Anterior cingulate cortex (tissue), 58 donors: Measurements from ENCODE around the gene TENM4.
A peak's percentile ranks its signal among the peaks of the same experiment; 100 is the strongest.

Experiments
- DNase-seq, 58 donors: peaks; one replicate each; lab custom pipeline; 2025; lab: John Stamatoyannopoulos, UW

Gene TENM4

GRCh38 chr11:79453617-79454016, 12.8 kb upstream of the TENM4 start:
- DNase-seq: no peak

GRCh38 chr11:79449040-79449439, 8.2 kb upstream of the TENM4 start:
- no peak for DNase-seq

DNA sequence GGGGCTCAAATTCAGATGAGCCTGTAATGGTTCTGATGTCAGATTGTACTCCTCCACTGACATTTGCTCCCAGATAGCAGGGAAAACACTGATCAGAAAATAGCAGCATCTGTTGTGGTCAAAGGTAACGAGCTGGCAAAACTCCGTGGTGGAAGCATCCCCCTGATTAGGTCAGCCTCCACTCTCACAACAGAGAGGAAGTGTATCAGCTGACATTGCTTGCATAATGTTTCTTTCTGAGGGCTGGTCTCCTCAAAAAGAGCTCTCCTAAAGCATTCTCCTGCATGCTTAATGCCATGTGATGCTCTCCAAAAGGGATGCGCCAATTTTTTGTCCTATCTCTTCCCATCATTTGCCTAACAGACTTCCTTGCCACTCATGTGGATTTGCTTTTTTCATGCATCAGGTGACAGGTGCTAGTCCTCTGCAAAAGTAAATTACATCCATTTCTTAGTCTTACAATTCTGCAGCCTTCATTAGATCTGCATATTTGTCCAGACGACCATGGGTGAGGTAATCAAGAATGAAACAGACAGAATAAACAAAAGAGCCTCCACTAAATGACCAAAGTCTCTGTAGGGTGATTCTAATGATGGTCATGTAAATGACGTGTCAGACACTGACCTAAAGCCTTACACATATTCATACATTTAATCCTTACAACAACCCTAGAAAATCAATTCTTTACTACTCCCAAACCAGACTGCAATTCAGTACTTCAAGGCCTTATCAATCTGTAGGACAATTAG, 6.4 kb upstream of the TENM4 start:
- DNase-seq: no peak

DNA sequence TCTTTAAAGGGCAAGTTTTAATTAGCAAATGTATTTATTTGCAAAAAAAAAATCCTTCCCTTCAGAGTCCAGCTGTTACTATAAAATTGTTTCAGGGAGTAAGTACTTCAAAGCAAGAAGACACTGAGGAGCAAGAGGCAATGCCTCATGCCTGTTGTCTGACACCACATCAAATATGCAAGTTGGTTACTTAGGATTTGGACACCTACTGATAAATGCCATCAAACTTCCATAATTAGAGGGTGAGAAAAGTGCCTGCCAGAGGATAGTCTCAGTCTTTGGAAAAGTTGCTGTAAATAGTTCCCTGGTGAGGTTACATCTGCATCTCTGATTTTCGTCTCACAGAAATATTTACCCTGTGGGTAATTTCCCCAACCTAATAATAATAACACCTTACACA, 4.1 kb upstream of the TENM4 start:
- DNase-seq: no peak

GRCh38 chr11:79441461-79441875, 638 bp upstream of the TENM4 start:
- peak in 15 of 58 donors; percentile 4 to 46 (median 18) for DNase-seq

DNA sequence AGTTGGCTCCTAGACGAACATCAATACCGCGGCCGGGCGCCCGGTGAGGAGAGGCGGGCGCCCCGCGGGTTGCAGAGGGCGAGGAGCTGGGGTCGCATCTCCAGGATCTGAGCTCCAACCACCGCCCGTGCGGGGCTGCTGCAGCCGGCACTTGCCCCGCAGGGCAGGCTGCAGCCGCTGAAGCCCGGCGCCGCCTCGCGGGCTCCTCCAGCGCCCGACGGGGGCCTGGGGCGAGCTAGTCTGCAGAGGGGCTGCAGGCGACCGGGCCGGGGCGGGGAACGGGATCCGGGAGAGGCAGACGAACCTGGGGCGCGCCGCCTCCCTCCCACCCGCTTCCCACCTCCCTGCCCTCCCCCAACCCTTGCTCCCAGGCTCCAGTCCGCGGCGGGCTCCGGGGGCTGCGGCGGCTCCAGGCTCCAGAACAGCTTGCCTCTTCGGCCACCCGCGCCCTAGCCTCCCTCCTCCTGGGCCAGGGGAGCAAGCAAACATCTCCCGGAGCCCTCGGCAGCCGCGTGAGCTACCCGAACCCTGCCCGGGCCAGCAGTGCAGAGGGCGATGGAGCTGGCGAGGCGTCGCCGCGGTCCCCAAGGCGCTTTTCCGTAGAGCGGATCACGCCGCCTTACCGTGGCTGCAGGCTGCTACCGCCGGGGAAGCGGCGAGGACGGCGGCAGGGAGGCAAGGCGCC, 802 bp downstream of the TENM4 start:
- peak in 36 of 58 donors; percentile 12 to 79 (median 50) for DNase-seq

DNA sequence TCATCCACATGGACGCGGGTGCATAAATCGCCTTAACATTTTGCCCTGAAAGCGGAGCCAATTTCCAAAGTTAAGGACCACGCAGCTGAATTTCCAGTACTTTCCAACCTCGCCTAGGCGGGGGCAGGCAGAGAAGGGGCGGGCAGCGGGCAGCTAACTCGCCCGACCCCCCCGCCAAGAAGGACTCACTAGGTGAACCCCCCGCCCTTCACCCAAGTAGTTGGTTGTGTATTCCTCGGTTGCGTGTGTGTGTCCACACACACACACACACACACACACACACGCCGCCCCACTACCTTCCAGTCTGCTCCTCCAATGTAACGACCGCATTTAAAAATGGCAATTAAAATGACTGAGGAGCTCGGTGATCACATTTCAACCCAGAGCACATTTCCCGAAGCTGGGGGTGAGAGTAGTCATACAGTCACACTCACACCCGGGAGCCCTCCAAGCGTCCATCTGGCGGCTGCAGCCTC, 1.4 kb downstream of the TENM4 start:
- peak in 8 of 58 donors; percentile 7 to 48 (median 29) for DNase-seq

GRCh38 chr11:79438631-79439409, 2.0 kb downstream of the TENM4 start:
- DNase-seq: peak in 39 of 58 donors; percentile 10 to 68 (median 34)

DNA sequence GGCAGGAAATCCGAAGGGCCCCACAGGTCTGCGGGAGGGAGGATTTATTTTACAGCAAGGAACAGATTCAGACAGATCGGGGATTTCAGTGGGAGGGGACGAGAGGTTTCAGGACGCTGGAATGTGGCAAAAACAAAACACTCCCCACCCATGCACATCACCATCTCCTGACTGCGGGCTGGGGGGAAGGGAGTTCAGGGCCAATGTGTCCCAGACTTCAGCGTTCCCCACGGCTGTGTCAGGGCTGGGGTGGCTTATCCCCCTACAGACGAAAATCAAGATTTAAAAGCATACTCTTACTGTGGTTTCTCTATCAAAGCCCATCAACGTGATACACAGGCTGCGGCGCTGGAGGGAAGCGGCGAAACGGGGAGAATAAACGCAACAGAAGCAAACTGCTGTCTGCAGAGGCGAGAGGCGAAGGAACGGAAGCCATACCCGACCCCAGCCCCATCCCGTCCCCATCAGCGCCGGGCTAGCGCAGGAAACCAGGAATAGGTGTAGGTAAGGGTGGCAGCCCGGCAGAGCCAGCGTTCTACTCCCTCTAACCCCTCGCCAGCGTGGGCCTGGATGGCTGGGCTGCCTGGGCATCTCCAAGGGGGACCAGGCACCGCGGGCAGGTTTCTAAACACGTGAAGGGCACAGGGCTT, 2.7 kb downstream of the TENM4 start:
- DNase-seq: peak in 14 of 58 donors; percentile 29 to 58 (median 50)

GRCh38 chr11:79437278-79437980, 3.4 kb downstream of the TENM4 start:
- peak in 26 of 58 donors; percentile 17 to 75 (median 46) for DNase-seq

- no peak for DNase-seq
Observed at GRCh38 chr11:79436919-79437277, 3.9 kb downstream of the TENM4 start.

DNA sequence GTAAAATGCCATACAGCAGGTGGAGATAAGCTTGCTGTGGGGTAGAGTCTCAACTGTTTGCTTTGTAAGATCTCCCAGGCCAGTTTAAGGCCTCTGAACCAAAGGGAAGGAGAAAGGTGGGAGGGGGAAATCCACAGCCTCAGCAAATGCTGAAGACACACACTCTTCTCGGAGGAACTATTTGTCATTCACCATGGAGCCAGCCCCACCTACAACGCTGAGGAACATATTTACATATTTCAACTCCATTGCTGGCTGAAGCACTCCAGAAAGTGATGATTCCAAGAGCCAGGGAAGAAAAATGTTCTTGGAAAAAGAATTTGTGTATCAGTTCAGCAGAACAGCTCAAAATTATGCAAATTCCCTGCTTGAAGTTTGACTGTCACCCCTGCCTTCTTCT, 6.5 kb downstream of the TENM4 start:
- peak in 2 of 58 donors; percentile 15 to 53 for DNase-seq

DNA sequence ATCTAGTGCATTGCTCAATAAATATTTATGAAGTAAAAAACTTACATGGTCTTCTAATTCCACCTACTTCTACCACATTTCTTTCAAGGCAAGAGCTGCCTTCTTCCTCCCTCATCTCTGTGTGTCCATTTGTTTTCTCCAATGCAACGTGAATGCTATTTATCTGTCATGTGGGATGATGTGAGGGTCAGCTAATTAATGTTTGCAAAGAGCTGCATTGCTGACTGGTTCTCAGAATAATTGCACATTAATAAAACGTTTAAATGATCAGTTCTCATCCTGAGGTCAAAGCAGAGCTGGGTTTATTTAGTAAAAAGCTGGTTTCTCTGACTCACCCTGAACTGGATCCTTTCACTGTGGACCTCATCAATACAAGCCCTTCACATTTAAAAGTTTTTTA, 8.7 kb downstream of the TENM4 start:
- no peak for DNase-seq

DNA sequence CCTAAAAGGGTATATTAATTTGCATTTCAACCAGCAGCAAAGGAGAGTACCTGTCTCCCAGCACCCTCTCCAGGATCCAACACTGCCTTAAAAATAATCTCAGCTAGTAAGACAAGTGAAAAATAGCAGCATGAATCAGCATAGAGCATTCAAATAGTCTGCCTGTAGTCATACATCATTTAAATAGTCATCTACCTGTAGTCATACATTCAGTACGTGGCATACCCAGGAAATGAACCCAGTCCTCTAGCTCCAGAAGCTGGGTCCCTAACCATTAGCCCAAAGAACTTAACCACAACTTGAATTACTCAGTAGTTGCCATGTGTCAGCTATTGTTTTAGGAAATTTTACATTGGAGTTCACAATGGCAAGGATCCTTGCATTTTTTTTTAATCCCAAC, 9.3 kb downstream of the TENM4 start:
- no peak for DNase-seq

GRCh38 chr11:79430280-79430679, 10.6 kb downstream of the TENM4 start:
- no peak for DNase-seq

GRCh38 chr11:79428406-79428805, 12.4 kb downstream of the TENM4 start:
- DNase-seq: peak in 5 of 58 donors; percentile 2 to 74 (median 22)

GRCh38 chr11:79427611-79428327, 13.1 kb downstream of the TENM4 start:
- DNase-seq: no peak

DNA sequence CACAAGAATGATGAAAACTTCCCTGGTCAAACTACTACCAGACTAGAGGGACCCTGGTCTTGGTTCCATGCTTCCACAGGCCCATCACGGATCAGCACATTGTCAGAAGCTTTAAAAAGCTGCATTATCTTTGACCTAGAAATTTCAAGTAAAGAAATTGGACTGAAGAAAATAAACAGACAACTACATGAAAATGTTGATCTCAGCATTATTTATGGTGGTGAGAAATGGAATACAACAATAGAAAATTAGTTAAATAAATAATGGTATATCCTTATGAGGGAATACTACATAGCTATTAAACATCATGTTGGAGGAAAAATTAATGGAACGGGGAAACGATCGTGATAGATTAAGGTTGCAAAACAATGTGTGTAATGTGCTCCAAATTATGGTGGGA, 13.7 kb downstream of the TENM4 start:
- DNase-seq: no peak

GRCh38 chr11:79425463-79425862, 15.4 kb downstream of the TENM4 start:
- no peak for DNase-seq
